ENCODE results near the gene CLTB.
A peak's percentile ranks its signal among the peaks of the same experiment; 100 is the strongest.

Gene CLTB

DNA sequence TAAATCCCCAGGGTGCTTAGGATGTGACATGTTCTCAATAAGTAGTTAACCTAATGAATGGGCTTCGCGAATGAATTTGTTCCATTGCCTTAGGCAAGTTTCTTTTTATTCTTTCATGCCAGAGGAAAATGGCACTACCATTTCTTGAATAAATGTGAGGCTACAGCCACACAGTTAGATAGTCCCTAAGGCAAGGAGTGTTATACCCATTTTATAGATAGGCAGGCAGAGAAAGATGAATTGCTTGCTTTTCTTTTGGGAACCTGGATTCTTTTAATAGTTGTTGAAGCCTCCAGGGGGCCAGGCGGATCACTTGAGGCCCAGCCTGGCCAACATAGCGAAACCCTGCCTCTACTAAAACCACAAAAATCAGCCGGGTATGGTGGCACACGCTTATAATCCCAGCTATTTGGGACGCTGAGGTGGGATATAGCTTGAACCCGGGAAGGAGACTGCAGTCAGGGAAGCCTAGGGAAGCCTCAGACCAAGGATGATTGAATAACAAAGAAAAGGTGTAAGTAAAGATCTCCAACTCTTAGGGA lies 28.9 kb downstream of the CLTB start:
- peak overlapping the region; percentile 96 for H3K4me3 ChIP-seq (ENCODE audit: low read depth, low read length)
- DNase-seq (ENCODE audit: low read depth), result no peak
- TF ChIP-seq, protein P1, sequence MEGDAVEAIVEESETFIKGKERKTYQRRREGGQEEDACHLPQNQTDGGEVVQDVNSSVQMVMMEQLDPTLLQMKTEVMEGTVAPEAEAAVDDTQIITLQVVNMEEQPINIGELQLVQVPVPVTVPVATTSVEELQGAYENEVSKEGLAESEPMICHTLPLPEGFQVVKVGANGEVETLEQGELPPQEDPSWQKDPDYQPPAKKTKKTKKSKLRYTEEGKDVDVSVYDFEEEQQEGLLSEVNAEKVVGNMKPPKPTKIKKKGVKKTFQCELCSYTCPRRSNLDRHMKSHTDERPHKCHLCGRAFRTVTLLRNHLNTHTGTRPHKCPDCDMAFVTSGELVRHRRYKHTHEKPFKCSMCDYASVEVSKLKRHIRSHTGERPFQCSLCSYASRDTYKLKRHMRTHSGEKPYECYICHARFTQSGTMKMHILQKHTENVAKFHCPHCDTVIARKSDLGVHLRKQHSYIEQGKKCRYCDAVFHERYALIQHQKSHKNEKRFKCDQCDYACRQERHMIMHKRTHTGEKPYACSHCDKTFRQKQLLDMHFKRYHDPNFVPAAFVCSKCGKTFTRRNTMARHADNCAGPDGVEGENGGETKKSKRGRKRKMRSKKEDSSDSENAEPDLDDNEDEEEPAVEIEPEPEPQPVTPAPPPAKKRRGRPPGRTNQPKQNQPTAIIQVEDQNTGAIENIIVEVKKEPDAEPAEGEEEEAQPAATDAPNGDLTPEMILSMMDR (IDR thresholded peaks at IDR 0.05; ENCODE audit: low read depth, low read length, missing control alignments), result no peak

DNA sequence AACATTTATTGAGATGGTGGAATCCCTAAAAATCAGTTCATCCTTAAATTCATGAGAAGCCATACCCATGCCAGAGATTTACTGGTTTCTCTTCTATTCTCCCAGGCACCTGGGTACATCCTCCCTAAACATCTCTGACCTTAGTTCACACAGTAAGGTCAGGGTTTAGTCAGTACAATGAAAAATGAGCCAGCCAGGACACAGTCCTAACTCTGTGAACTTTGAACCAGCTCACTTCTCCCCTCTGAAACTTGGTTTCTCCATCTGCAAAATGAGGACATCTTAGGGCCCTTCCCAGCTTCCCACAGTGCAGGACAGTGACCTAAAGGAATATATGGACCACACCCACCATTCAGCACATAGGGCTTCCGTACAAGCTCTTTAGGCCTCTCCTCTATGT lies 29.8 kb downstream of the CLTB start:
- DNase-seq (ENCODE audit: low read depth), result no peak
- peak overlapping the region; percentile 96; the same call in 1 of the 2 replicates for H3K4me3 ChIP-seq (ENCODE audit: low read depth, low read length)
- TF ChIP-seq, protein P1 (IDR thresholded peaks at IDR 0.05; ENCODE audit: low read depth, low read length, missing control alignments), result no peak

DNA sequence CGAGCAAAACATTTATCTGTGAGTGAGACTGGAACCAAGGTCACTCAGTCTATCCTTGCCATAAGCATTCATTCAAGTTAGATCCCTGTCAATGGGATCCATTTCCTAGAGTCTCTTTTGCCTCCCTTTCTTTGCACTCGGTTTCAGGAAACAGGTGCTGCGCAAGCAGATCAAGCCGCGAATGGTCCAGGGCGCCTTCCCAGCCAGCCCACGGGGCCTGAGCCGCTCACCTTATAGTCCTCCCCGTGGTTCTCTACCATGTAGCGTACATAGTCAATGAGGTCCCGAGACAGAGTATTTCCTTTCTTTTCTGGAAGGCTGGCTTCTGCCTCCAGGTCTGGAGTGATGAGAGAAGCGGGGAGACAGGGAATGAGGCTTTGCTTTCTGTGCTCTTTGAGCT lies 31.3 kb downstream of the CLTB start:
- H3K4me3 ChIP-seq (ENCODE audit: low read depth, low read length), result no peak overlapping the region
- no peak for DNase-seq (ENCODE audit: low read depth)
- TF ChIP-seq, protein P1 (IDR thresholded peaks at IDR 0.05; ENCODE audit: low read depth, low read length, missing control alignments), result no peak

DNA sequence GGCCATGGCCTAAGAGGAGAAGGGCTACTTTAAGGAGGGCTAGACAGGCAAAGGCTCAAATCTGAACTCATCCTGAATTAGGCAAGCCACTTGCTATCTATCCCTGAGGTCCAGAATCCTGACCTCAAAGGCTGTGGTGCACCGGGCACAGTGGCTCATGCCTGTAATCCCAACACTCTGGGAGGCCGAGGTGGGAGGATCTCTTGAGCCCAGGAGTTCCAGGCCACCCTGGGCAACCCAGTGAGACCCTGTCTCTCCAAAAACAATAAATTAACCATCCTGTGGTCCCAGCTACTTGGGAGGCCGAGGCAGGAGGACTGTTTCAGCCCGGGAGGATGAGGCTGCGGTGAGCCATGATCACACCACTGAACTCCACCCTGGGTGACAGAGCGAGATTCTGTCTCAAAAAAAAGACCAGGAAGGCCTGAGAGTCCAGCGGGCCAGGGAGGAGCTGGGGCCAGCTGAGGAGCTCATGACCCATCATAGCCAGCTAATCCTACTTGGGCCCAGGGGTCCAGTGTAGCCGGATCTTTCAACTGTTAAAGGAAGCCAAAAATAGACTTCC lies 31.9 kb downstream of the CLTB start:
- DNase-seq (ENCODE audit: low read depth), result no peak
- TF ChIP-seq, protein P1 (IDR thresholded peaks at IDR 0.05; ENCODE audit: low read depth, low read length, missing control alignments), result no peak
- no peak overlapping the region for H3K4me3 ChIP-seq (ENCODE audit: low read depth, low read length)

DNA sequence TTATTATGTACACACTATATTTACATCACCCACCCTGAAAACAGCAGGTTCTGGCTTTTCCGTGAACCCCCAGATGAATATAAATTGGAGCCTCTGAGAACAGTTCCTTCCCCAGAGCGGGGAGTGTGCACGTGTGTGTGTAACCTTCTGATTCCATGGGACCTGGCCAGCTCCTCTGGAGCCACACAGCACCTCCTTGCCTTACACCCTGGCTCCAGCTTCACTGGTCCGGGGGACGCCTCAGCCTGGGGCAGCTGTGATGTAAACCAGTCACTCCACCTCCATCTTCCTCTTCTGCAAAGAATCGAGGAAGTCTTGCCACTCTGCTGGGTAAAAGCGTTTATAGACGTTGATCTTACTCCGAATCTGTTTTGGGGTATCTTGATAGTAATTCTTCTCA lies 32.4 kb downstream of the CLTB start:
- no peak overlapping the region for H3K4me3 ChIP-seq (ENCODE audit: low read depth, low read length)
- DNase-seq (ENCODE audit: low read depth), result no peak
- TF ChIP-seq, protein P1 (IDR thresholded peaks at IDR 0.05; ENCODE audit: low read depth, low read length, missing control alignments), result no peak

DNA sequence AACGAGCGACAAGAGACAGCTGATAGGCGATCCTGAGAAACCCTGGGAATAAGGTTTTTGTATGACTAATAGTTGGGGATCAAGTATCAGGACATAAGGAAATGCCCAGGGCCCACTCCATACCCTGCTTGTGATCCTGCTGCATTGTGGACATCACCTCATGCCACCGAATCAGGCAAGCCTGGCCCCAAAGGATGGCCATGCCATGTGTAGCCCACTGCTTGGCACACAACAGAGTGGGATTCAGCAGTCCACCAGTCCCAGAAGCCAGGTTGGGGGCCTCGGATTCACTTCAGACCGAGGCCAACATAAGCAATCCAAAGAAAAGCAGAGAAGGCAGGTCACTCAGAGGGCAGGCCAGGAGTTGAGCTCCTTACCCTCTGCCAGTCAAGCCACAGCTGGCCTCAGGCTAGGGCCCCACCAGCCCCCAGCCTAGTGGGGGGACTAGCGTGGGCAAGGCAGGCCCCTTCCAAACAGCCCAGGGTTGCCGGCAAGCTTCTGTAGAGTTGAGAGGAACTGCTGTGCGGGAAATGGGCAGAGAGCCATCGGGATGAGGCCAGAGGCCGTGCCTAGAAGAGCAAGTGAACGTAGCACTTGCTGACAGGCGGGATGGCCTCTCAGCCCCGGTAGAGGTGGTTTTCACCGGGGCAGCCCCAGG lies 33.0 kb downstream of the CLTB start:
- no peak for DNase-seq (ENCODE audit: low read depth)
- TF ChIP-seq, protein P1 (IDR thresholded peaks at IDR 0.05; ENCODE audit: low read depth, low read length, missing control alignments), result no peak
- H3K4me3 ChIP-seq (ENCODE audit: low read depth, low read length), result no peak overlapping the region

DNA sequence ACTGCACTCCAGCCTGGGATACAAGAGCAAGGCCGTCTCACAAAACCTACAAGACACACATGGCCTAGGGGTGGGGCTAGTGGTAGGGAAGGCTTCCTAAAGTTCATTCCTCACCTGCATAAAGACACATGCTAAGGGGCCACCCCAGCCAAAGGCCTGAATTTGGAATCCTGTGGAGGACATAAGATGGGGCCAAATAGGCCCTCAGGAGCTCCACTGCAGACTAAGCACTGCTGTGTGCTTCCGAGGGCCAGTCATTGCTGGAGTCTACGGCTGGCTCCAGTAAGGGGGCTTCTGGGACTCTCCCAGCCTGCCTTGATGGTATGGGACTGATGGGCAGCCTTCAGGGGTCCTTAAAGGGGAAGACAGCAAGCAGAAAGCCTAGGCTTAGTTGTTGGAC lies 33.6 kb downstream of the CLTB start:
- TF ChIP-seq, protein P1 (IDR thresholded peaks at IDR 0.05; ENCODE audit: low read depth, low read length, missing control alignments), result no peak
- no peak for DNase-seq (ENCODE audit: low read depth)
- H3K4me3 ChIP-seq (ENCODE audit: low read depth, low read length), result no peak overlapping the region

Measured in GM12864 (cell line).